ENCODE results near the gene YY1. TPM values are rescaled to one million over a fixed set of nuclear protein-coding genes. Genes with fewer than 3 reads are reported as not detected.
A peak's percentile ranks its signal among the peaks of the same experiment; 100 is the strongest.

Gene YY1
- total and polyA plus RNA-seq, 2 donors from 2014 or later, result 34.2 to 60.4 TPM

GRCh38 chr14:100294213-100294962, 55.4 kb downstream of the YY1 start:
- Histone ChIP-seq H3K4me1 (ENCODE audit: control insufficient read depth in 2 of 3, insufficient read depth in 2 of 3, low read depth in 1 of 3, low read length in 3 of 3) (peaks cover 0 to 36% (median 14%) of the 10 kb centered on the region in 3 donors), H3K4me3 (ENCODE audit: low read length in 3 of 3) (no peak overlapping the region), H3K27me3 (ENCODE audit: control insufficient read depth, insufficient read depth, low read length) (no peaks in the 10 kb centered on the region), H3K36me3 (ENCODE audit: control insufficient read depth in 2 of 3, insufficient read depth in 3 of 3, low read length in 3 of 3) (peaks cover 0 to 9% (median 0%) of the 10 kb centered on the region in 3 donors), H3K9ac (ENCODE audit: low read length in 3 of 3) (no peak overlapping the region), H3K9me3 (ENCODE audit: control insufficient read depth in 2 of 3, insufficient read depth in 1 of 3, low read length in 3 of 3) (no peaks in the 10 kb centered on the region), H3K27ac (ENCODE audit: low read depth in 2 of 2, low read length in 2 of 2) (peak overlapping the region; percentile 68 to 75)
- intact Hi-C loops (cut with DNase I), result no loop called here
- peak; percentile 4 for TF ChIP-seq CTCF (IDR thresholded peaks at IDR 0.05; ENCODE audit: borderline replicate concordance, extremely low read depth, insufficient read depth)
- FAIRE-seq (no peak), DNase-seq (peak; percentile 66 to 82 (median 74))

GRCh38 chr14:100294963-100295330, 56.0 kb downstream of the YY1 start:
- DNase-seq (no peak), FAIRE-seq (no peak)
- Histone ChIP-seq H3K9me3 (ENCODE audit: control insufficient read depth in 2 of 3, insufficient read depth in 1 of 3, low read length in 3 of 3) (no peaks in the 10 kb centered on the region), H3K36me3 (ENCODE audit: control insufficient read depth in 2 of 3, insufficient read depth in 3 of 3, low read length in 3 of 3) (peaks cover 0 to 9% (median 0%) of the 10 kb centered on the region in 3 donors), H3K4me3 (ENCODE audit: low read length in 3 of 3) (no peak overlapping the region), H3K27me3 (ENCODE audit: control insufficient read depth, insufficient read depth, low read length) (no peaks in the 10 kb centered on the region), H3K27ac (ENCODE audit: low read depth in 2 of 2, low read length in 2 of 2) (peak overlapping the region; percentile 68 to 75), H3K9ac (ENCODE audit: low read length in 3 of 3) (no peak overlapping the region), H3K4me1 (ENCODE audit: control insufficient read depth in 2 of 3, insufficient read depth in 2 of 3, low read depth in 1 of 3, low read length in 3 of 3) (peaks cover 0 to 36% (median 14%) of the 10 kb centered on the region in 3 donors)
- no peak for TF ChIP-seq CTCF (IDR thresholded peaks at IDR 0.05; ENCODE audit: borderline replicate concordance, extremely low read depth, insufficient read depth)
- intact Hi-C loops (cut with DNase I), result no loop called here

- no peaks in the 10 kb centered on the region for H3K27me3 ChIP-seq (ENCODE audit: control insufficient read depth, insufficient read depth, low read length)
- H3K4me1 ChIP-seq (ENCODE audit: control insufficient read depth in 2 of 3, insufficient read depth in 2 of 3, low read depth in 1 of 3, low read length in 3 of 3), result peaks cover 0 to 31% (median 14%) of the 10 kb centered on the region in 3 donors
- TF ChIP-seq CTCF (IDR thresholded peaks at IDR 0.05; ENCODE audit: borderline replicate concordance, extremely low read depth, insufficient read depth), result no peak
- H3K4me3 ChIP-seq (ENCODE audit: low read length in 3 of 3), result no peak overlapping the region
- peak overlapping the region in 1 of 2 donors; percentile 16 for H3K27ac ChIP-seq (ENCODE audit: low read depth in 2 of 2, low read length in 2 of 2)
- no peak overlapping the region for H3K9ac ChIP-seq (ENCODE audit: low read length in 3 of 3)
- H3K36me3 ChIP-seq (ENCODE audit: control insufficient read depth in 2 of 3, insufficient read depth in 3 of 3, low read length in 3 of 3), result peaks cover 0 to 9% (median 0%) of the 10 kb centered on the region in 3 donors
- no peaks in the 10 kb centered on the region for H3K9me3 ChIP-seq (ENCODE audit: control insufficient read depth in 2 of 3, insufficient read depth in 1 of 3, low read length in 3 of 3)
- peak in 1 of 5 donors; percentile 29 for DNase-seq
- intact Hi-C loops (cut with DNase I), result no loop called here
- no peak for FAIRE-seq
Observed at GRCh38 chr14:100295376-100296105, 56.6 kb downstream of the YY1 start.
